ENCODE measurements around the gene HACE1. TPM values are rescaled to one million over a fixed set of nuclear protein-coding genes. Genes with fewer than 3 reads are reported as not detected.

The HACE1 gene
- total RNA-seq, 2 donors from 2014 or later: 11.7 to 19.3 TPM

GRCh38 chr6:104688283-104688969 is 171.3 kb downstream of the HACE1 start:
- H3K4me1 ChIP-seq (replicated peaks): no peaks in the 10 kb centered on the region
- TF ChIP-seq POLR2A (IDR thresholded peaks at IDR 0.05) (no peak), POLR2AphosphoS5 (IDR thresholded peaks at IDR 0.05) (no peak), CTCF (IDR thresholded peaks at IDR 0.05) (no peak)
- H3K27me3 ChIP-seq (replicated peaks; ENCODE audit: insufficient read depth): no peaks in the 10 kb centered on the region
- H3K36me3 ChIP-seq: no peaks in the 10 kb centered on the region
- H3K27ac ChIP-seq: no peak overlapping the region
- H3K9me3 ChIP-seq: no peaks in the 10 kb centered on the region
- intact Hi-C loops (cut with DNase I): no loop called here
- no peak overlapping the region for H3K4me3 ChIP-seq
- WGBS: 82% methylated on average over 3 of the region's 3 CpGs
- DNase-seq (ENCODE audit: low spot score): no peak

DNA sequence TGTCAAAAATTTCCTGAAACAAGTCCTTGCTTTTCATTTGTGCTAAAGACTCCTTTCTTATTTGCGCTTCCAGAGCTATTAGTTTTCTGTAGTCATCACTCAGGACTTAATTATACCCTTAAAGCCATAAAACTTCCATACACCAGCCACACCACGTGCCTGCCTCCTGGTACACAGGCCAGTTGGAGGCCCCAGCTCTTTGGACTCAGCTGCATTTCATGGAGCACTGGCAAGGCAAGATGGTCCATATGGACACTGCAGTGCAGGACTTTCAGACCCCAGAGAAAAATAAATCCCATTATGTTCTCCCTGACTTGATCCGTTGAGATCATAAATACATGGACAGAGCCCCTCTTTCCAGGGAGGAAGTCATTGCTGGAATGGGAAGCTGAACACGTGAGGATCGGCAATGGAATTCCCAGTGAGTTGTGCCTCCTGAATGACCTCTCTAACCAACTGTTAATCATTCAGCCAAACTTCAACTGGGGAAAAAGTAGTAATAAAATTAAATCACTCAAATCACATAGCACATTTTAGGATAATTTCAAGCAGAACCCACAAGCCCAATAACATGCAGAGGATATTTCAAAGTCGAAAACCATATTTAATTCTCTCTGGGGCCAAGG is 173.1 kb downstream of the HACE1 start:
- no peaks in the 10 kb centered on the region for H3K9me3 ChIP-seq
- TF ChIP-seq POLR2AphosphoS5 (IDR thresholded peaks at IDR 0.05): no peak
- no peak for TF ChIP-seq POLR2A (IDR thresholded peaks at IDR 0.05)
- no peak for TF ChIP-seq CTCF (IDR thresholded peaks at IDR 0.05)
- WGBS: 68% methylated on average over 6 of the region's 6 CpGs
- no peak overlapping the region for H3K27ac ChIP-seq
- no peak for DNase-seq (ENCODE audit: low spot score)
- H3K4me3 ChIP-seq: no peak overlapping the region
- no peaks in the 10 kb centered on the region for H3K36me3 ChIP-seq
- H3K4me1 ChIP-seq (replicated peaks): no peaks in the 10 kb centered on the region
- intact Hi-C loops (cut with DNase I): no loop called here
- no peaks in the 10 kb centered on the region for H3K27me3 ChIP-seq (replicated peaks; ENCODE audit: insufficient read depth)

GRCh38 chr6:104685871-104686549 is 173.7 kb downstream of the HACE1 start:
- 41% methylated on average over 6 of the region's 6 CpGs for whole genome bisulfite sequencing

GRCh38 chr6:104684911-104685415 is 174.8 kb downstream of the HACE1 start:
- intact Hi-C loops (cut with DNase I): no loop called here
- H3K36me3 ChIP-seq: no peaks in the 10 kb centered on the region
- WGBS: 96% methylated on average over 2 of the region's 2 CpGs
- H3K9me3 ChIP-seq: no peaks in the 10 kb centered on the region
- H3K4me1 ChIP-seq (replicated peaks): no peaks in the 10 kb centered on the region
- no peaks in the 10 kb centered on the region for H3K27me3 ChIP-seq (replicated peaks; ENCODE audit: insufficient read depth)
- TF ChIP-seq POLR2AphosphoS5 (IDR thresholded peaks at IDR 0.05) (no peak), CTCF (IDR thresholded peaks at IDR 0.05) (no peak)
- H3K27ac ChIP-seq: no peak overlapping the region
- no peak overlapping the region for H3K4me3 ChIP-seq
- no peak for DNase-seq (ENCODE audit: low spot score)

More at GRCh38 chr6:104685871-104686549, 173.7 kb downstream of the HACE1 start:
- Histone ChIP-seq H3K9me3 (no peaks in the 10 kb centered on the region), H3K27me3 (replicated peaks; ENCODE audit: insufficient read depth) (no peaks in the 10 kb centered on the region), H3K36me3 (no peaks in the 10 kb centered on the region), H3K4me3 (no peak overlapping the region), H3K4me1 (replicated peaks) (no peaks in the 10 kb centered on the region), H3K27ac (no peak overlapping the region)
- DNase-seq (ENCODE audit: low spot score): no peak
- TF ChIP-seq POLR2AphosphoS5 (IDR thresholded peaks at IDR 0.05): no peak
- TF ChIP-seq POLR2A (IDR thresholded peaks at IDR 0.05): no peak
- no peak for TF ChIP-seq CTCF (IDR thresholded peaks at IDR 0.05)
- intact Hi-C loops (cut with DNase I): no loop called here

All from prostate gland (tissue), 2 donors.